Suprapubic skin (tissue), 3 donors: ENCODE data around the gene MANEA.
"Not testable (repeated sequence)": the region's sequence is repeated elsewhere in the genome, so short reads cannot be mapped to it uniquely, and the experiment has no call there.

Experiments used
- CTCF ChIP-seq, 2 donors: fragments of 200-600 bp in 1 of 2; fragments of 450-650 bp in 1 of 2; sonication (generic) in 1 of 2; IDR thresholded peaks; one replicate each; pipeline ENCODE4 v1.5.1; 2016 to 2019; ENCODE audit warnings: antibody characterized with exemption in 2 of 2, mild to moderate bottlenecking in 1 of 2, moderate library complexity in 1 of 2
- POLR2A ChIP-seq, 2 donors: fragments of 450-650 bp; IDR thresholded peaks; one replicate each; pipeline ENCODE4 v1.6.1; 2017; ENCODE audit warnings: antibody characterized with exemption in 2 of 2, mild to moderate bottlenecking in 2 of 2, moderate library complexity in 2 of 2

- TF ChIP-seq CTCF, POLR2A (IDR thresholded peaks at IDR 0.05): not testable (repeated sequence)
Measured at GRCh38 chr6:95584226-95584625, 6.9 kb downstream of the MANEA start.
